Thymus (tissue), 11 donors: ENCODE measurements around the gene ACBD4. TPM values are rescaled to one million over a fixed set of nuclear protein-coding genes. Genes with fewer than 3 reads are reported as not detected.
A peak's percentile ranks its signal among the peaks of the same experiment; 100 is the strongest.

Experiments
- DNase-seq, 9 donors: peaks; one replicate each; pipeline ENCODE4 v3.0.0-alpha.2; 2013; ENCODE audit warnings: low spot score in 9 of 9, low read depth in 6 of 9, missing footprints in 1 of 9
- H3K27ac ChIP-seq, 2 donors: one replicate each; pipeline ENCODE4 v1.5.1; 2013; ENCODE audit warnings: control low read depth in 1 of 2, low read depth in 1 of 2, low read length in 1 of 2, mild to moderate bottlenecking in 1 of 2, moderate library complexity in 1 of 2
- H3K27me3 ChIP-seq, 2 donors: one replicate each; pipeline ENCODE4 v1.5.1; 2013; ENCODE audit warnings: low read length in 1 of 2; ENCODE audit not compliant: control insufficient read depth in 2 of 2, insufficient read depth in 1 of 2
- H3K36me3 ChIP-seq, 2 donors: one replicate each; pipeline ENCODE4 v1.5.1; 2013; ENCODE audit warnings: low read length in 1 of 2, mild to moderate bottlenecking in 1 of 2, moderate library complexity in 1 of 2; ENCODE audit not compliant: control insufficient read depth in 2 of 2, insufficient read depth in 2 of 2
- H3K4me1 ChIP-seq, 2 donors: one replicate each; pipeline ENCODE4 v1.5.1; 2013; ENCODE audit warnings: low read length in 2 of 2; ENCODE audit not compliant: control insufficient read depth in 2 of 2, insufficient read depth in 2 of 2
- H3K4me3 ChIP-seq, 2 donors: one replicate each; pipeline ENCODE4 v1.5.1; 2013; ENCODE audit warnings: low read length in 2 of 2, control low read depth in 1 of 2, mild to moderate bottlenecking in 1 of 2
- H3K9me3 ChIP-seq, 2 donors: one replicate each; pipeline ENCODE4 v1.5.1; 2013; ENCODE audit warnings: low read length in 1 of 2, mild to moderate bottlenecking in 1 of 2; ENCODE audit not compliant: control insufficient read depth in 2 of 2, insufficient read depth in 1 of 2
- WGBS: extraction: QIAGEN DNeasy Blood & Tissue Kit; methylation state at CpG from one replicate; pipeline ENCODE4 v1.1.7; 2013; 5-methylcytosine and 5-hydroxymethylcytosine counted together
- polyA plus RNA-seq: library from polyadenylated mRNA; stranded (reverse); fragments of 200-250 nt; gene quantifications from one replicate; pipeline ENCODE4 v1.2.3, GENCODE V29; 2013
- total RNA-seq: library from RNA; stranded (reverse); fragments of 120-200 nt; gene quantifications from one replicate; pipeline ENCODE4 v1.2.4, GENCODE V29; 2013
- donor health status: healthy.

ACBD4 gene
- total and polyA plus RNA-seq, 2 donors = 4.7 to 26.5 TPM

DNA sequence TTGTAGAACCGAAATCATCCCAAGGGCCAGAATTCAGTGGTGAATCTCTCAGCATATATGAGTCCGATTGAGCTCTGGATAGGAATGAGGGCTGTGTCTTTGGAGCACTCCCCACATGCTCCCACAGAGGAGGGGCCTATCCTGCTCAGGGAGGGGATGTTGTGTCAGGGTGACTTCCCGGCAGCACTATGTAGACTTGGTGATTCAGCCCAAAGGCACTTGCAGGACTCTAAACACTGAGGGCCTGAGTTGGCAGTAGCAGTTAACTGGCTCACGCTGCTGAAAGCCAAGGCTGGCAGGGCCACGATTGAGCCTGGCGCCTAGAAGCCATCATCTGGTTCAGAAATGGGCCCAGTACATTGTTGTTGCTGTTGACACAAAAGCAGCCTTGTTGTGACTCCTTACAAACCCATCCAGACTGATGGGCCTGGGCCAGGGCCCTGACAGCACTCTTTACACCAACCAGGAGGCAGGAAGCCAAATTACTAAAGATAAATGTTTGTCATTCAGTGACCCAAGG, 42.5 kb upstream of the ACBD4 start:
- WGBS = 96% methylated on average over 6 of the region's 6 CpGs
- Histone ChIP-seq H3K9me3 (no peaks in the 10 kb centered on the region), H3K36me3 (peaks cover 92 to 94% of the 10 kb centered on the region in 2 donors), H3K4me1 (peaks cover 0 to 2% of the 10 kb centered on the region in 2 donors), H3K27ac (peak overlapping the region in 1 of 2 donors; percentile 42), H3K27me3 (no peaks in the 10 kb centered on the region), H3K4me3 (no peak overlapping the region)
- no peak for DNase-seq

DNA sequence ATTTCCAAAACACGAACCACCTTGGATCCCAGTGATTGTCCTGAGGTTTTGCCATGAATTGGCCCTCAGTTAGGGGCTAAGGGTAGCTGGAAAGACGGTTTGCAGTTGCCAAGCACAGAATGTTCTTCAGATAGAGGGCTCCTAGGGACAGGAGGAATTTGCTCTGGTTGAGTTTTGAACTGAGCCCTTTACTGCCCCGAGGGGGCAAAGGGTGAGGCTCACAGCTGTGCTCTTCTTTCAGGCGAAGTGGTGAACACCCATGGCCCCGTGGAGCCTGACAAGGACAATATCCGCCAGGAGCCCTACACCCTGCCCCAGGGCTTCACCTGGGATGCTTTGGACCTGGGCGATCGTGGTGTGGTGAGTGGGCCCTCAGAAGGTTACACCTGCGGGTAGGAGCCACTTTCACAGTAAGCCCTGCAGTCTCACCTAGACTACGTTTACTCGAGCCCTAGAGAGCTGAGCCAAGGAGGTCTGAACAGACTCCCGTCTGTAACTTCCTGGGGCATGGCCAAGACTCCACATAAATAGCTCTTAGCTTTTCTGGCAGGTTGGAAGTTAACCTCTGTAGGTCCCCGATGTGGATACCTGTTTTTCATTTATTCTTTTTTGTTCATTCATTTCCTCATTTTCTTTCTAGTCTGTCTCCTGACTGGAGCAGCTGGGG, 41.9 kb upstream of the ACBD4 start:
- H3K9me3 ChIP-seq = no peaks in the 10 kb centered on the region
- no peak overlapping the region for H3K4me3 ChIP-seq
- no peak for DNase-seq
- H3K36me3 ChIP-seq = peaks cover 92 to 94% of the 10 kb centered on the region in 2 donors
- H3K27ac ChIP-seq = peak overlapping the region in 1 of 2 donors; percentile 32
- peaks cover 0 to 5% of the 10 kb centered on the region in 2 donors for H3K4me1 ChIP-seq
- no peaks in the 10 kb centered on the region for H3K27me3 ChIP-seq
- 91% methylated on average over 13 of the region's 13 CpGs for WGBS

DNA sequence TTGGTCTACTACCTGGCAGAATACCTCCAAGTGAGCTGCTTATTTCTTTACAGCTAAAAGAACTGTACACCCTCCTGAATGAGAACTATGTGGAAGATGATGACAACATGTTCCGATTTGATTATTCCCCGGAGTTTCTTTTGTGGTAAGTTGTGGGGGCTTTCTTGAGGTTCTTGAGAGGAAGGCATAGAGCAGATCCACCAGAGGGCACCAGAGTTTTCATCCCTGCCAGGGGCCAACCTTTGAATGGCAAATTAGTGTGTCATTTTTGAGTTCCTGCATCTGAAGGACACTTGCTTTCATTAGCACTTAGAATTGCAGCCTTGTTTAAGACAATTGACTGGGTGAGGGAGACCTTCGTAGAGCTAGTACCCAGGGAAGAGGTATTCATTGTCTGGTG, 39.3 kb upstream of the ACBD4 start:
- peaks cover 79 to 87% of the 10 kb centered on the region in 2 donors for H3K36me3 ChIP-seq
- 88% methylated on average over 3 of the region's 3 CpGs for WGBS
- no peak overlapping the region for H3K4me3 ChIP-seq
- no peak overlapping the region for H3K27ac ChIP-seq
- H3K27me3 ChIP-seq = no peaks in the 10 kb centered on the region
- H3K9me3 ChIP-seq = no peaks in the 10 kb centered on the region
- H3K4me1 ChIP-seq = peaks cover 0 to 10% of the 10 kb centered on the region in 2 donors
- DNase-seq = peak in 3 of 9 donors; percentile 13 to 39 (median 17)

DNA sequence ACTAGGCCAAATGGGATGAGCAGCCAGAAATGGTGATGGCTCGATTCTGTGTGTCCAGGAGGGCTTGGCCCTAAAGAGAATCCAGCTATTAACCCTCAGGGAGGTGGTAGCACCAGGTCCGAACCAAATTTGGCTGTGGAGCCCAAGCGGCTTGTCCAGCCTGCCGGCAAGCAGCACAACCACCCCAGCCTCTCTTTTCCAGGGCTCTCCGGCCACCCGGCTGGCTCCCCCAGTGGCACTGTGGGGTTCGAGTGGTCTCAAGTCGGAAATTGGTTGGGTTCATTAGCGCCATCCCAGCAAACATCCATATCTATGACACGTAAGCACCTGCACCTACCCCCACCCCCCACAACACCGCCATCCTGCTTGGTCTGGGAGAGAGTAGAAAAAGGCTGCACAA, 38.6 kb upstream of the ACBD4 start:
- no peak for DNase-seq
- H3K27me3 ChIP-seq = no peaks in the 10 kb centered on the region
- H3K4me3 ChIP-seq = no peak overlapping the region
- 98% methylated on average over 11 of the region's 11 CpGs for WGBS
- peaks cover 79 to 87% of the 10 kb centered on the region in 2 donors for H3K36me3 ChIP-seq
- no peak overlapping the region for H3K27ac ChIP-seq
- peaks cover 0 to 10% of the 10 kb centered on the region in 2 donors for H3K4me1 ChIP-seq
- H3K9me3 ChIP-seq = no peaks in the 10 kb centered on the region

DNA sequence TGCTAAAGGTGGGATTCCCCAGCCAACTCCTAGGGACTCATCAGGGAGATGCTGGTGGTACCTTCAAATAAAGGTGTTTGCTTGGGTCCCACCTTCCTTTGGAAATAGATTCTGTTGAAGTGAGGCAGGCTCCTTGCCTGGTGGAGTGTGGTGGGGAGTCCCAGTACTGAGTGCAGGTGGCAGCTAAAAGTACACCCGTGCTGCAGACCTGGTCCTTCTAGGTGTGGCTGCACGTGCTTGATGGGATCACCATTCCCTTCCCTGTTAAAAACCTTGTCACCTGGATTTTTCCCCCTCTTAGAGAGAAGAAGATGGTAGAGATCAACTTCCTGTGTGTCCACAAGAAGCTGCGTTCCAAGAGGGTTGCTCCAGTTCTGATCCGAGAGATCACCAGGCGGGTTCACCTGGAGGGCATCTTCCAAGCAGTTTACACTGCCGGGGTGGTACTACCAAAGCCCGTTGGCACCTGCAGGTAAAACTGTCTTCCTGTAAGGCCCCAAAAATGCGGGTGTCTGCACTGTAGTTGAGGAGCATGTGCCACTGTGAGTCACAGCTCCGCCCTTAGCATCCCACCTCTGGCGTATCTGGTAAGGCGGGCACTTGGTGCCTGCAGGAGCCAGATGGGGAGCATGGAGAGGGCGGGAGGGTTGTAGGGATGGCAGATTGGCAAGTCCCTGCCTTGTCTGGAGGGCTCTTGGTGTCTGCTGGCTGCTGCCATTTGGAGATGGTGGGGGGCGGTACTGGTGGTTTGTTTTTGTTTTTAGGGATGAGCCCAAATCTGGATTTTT, 37.2 kb upstream of the ACBD4 start:
- Histone ChIP-seq H3K4me1 (peaks cover 0 to 10% of the 10 kb centered on the region in 2 donors), H3K4me3 (no peak overlapping the region), H3K27ac (peak overlapping the region; percentile 61 to 66), H3K27me3 (no peaks in the 10 kb centered on the region), H3K9me3 (no peaks in the 10 kb centered on the region), H3K36me3 (peaks cover 81 to 87% of the 10 kb centered on the region in 2 donors)
- DNase-seq = no peak
- WGBS = 98% methylated on average over 13 of the region's 13 CpGs

DNA sequence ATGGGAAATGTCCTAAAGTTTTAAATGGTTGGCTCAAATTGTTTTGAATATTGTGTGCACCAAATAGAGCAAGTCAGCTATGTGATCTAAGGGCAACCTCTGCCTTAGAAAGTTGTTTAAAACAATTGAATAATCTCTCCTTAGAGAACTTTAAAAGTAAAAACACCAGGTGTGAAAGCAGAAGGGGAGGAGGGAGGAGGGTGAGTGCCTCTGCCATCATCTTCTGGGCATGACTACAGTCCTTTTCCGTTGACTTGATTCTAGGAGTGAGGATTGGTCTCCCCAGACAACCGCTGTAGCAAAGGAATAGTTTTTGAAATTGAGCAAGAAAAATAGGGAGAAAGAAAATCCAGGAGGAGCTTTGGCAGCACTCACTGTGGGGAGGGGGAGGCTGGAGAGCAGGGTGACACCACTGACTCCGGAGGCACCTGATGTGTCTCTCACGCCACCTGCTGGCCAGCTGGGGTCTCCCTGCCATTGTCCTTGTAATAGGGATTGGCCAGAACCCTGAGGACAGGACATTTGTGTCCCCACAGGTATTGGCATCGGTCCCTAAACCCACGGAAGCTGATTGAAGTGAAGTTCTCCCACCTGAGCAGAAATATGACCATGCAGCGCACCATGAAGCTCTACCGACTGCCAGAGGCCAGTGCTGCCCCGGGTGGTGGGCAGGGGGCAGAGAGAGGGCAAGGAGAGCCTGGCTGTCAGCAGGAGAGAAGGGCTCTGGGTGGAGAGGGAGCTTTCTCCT, 36.4 kb upstream of the ACBD4 start:
- H3K36me3 ChIP-seq = peaks cover 81 to 87% of the 10 kb centered on the region in 2 donors
- H3K9me3 ChIP-seq = no peaks in the 10 kb centered on the region
- H3K4me1 ChIP-seq = peaks cover 0 to 10% of the 10 kb centered on the region in 2 donors
- 69% methylated on average over 9 of the region's 9 CpGs for whole genome bisulfite sequencing
- DNase-seq = peak; percentile 34 to 76 (median 58)
- H3K27ac ChIP-seq = peak overlapping the region in 1 of 2 donors; percentile 66
- no peaks in the 10 kb centered on the region for H3K27me3 ChIP-seq
- H3K4me3 ChIP-seq = no peak overlapping the region

DNA sequence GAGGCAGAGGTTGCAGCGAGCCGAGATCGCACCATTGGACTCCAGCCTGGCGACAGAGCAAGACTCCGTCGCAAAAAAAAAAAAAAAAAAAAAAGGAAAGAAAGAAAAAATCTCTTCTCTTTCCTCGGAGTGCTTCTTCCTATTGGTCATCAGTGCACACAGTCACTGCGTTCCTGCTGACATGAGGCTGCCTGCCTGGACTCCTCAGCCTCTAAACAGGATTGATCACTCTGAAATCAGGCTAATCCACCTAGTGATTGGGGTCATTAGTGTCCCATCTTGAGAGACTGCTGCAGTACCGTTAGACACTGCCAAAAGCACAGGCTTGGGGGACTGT, 34.0 kb upstream of the ACBD4 start:
- Histone ChIP-seq H3K4me1 (peaks cover 0 to 10% of the 10 kb centered on the region in 2 donors), H3K27me3 (no peaks in the 10 kb centered on the region), H3K36me3 (peaks cover 84 to 90% of the 10 kb centered on the region in 2 donors), H3K4me3 (no peak overlapping the region), H3K9me3 (no peaks in the 10 kb centered on the region), H3K27ac (no peak overlapping the region)
- DNase-seq = no peak
- 97% methylated on average over 9 of the region's 9 CpGs for WGBS

DNA sequence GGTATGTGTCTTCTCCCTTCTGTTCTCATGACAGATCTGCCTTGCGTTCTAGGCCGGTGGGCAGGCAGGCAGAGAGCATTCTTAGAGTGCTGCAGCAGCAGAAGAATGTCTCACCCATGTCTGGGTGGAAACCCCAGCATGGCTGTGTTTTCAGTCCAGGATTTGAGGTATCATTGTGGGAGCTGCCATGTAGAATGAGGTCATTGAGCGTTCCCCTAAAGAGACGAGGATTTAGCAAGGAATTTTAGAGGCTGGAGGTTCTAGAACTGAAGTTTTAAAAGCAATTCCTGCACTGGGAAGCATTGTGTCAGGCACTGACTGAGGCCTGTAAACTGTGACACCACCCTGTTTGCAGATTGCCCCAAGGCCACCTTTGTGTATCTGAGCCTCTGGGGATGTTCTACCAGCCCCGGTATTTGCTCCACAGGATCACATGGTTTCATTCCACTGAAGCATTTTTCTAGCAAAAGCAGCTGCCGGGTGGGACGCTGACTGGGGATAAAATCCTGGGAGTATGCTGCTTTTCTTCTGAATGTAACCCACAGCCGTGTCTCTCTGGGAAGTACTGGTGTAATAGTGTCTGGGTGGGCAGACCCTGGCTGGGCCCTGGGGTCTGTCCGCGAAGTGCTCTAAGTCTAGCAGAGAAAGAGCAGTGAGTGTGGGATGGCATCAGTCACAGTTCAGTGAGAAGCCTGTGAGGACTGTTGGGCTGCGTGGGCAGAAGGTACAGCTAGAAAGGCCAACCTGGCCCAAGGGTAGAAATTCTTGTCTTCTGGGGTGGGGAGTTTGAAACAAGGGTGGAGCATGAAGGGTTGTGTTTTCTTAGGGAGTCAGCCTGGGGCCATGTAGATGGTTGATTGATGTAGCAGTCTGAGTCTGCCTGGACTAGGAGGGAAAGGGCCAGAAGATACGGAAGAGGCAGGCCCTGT, 33.3 kb upstream of the ACBD4 start:
- H3K27ac ChIP-seq = no peak overlapping the region
- DNase-seq = no peak
- H3K36me3 ChIP-seq = peaks cover 84 to 90% of the 10 kb centered on the region in 2 donors
- H3K4me1 ChIP-seq = peaks cover 0 to 14% of the 10 kb centered on the region in 2 donors
- no peaks in the 10 kb centered on the region for H3K9me3 ChIP-seq
- H3K27me3 ChIP-seq = no peaks in the 10 kb centered on the region
- H3K4me3 ChIP-seq = no peak overlapping the region
- 96% methylated on average over 12 of the region's 12 CpGs for WGBS
